Prostate gland (tissue), 2 donors: ENCODE results near the gene ATRN. TPM values are rescaled to one million over a fixed set of nuclear protein-coding genes. Genes with fewer than 3 reads are reported as not detected.

Source experiments
- DNase-seq: peaks from one replicate; pipeline ENCODE4 v3.0.0-alpha.2; 2019; ENCODE audit warnings: low spot score
- H3K27ac ChIP-seq, 2 donors: fragments of 200-600 bp; sonication (generic); 2 replicates each; pipeline ENCODE4 v1.5.1; 2017 to 2019
- H3K27me3 ChIP-seq: fragments of 200-600 bp; sonication (generic); replicated peaks from 2 replicates; pipeline ENCODE4 v1.5.1; 2019; ENCODE audit not compliant: insufficient read depth
- H3K36me3 ChIP-seq, 2 donors: fragments of 200-600 bp; sonication (generic); 1 replicate in 1 of 2; 2 replicates in 1 of 2; pipeline versions ENCODE4 v1.5.1 to v1.8.1; 2017 to 2019
- H3K4me1 ChIP-seq: fragments of 200-600 bp; sonication (generic); replicated peaks from 2 replicates; pipeline ENCODE4 v1.5.1; 2019
- H3K4me3 ChIP-seq, 2 donors: fragments of 200-600 bp; sonication (generic); 2 replicates each; pipeline ENCODE4 v1.5.1; 2017 to 2019
- H3K9me3 ChIP-seq: fragments of 200-600 bp; sonication (generic); 2 replicates; pipeline ENCODE4 v1.5.1; 2017
- POLR2A ChIP-seq: fragments of 450-650 bp; IDR thresholded peaks from one replicate; pipeline ENCODE4 v1.6.1; 2016; ENCODE audit warnings: antibody characterized with exemption, mild to moderate bottlenecking
- POLR2AphosphoS5 ChIP-seq: sonication (generic); formaldehyde crosslinking; IDR thresholded peaks from one replicate; pipeline ENCODE4 v1.6.1; 2017; ENCODE audit warnings: antibody characterized with exemption
- WGBS: methylation state at CpG from one replicate; pipeline ENCODE4 v1.1.5; 2018; 5-methylcytosine and 5-hydroxymethylcytosine counted together
- intact Hi-C: fragments of 100-400 bp; cut with DNase I; formaldehyde crosslinking; loops from one replicate; pipeline ENCODE4 v1.14.2; 2022
- total RNA-seq, 2 donors: library from RNA; depleted of rRNA; stranded (reverse); fragments of >200 nt; gene quantifications; one replicate each; pipeline ENCODE4 v1.1.0, GENCODE V29; 2016
- TF ChIP-seq, protein P1 (sequence below), 4 experiments: fragments of 200-600 bp in 2 of 4; fragments of 450-650 bp in 2 of 4; sonication (generic) in 2 of 4; IDR thresholded peaks; 1 replicate in 3 of 4; 2 replicates in 1 of 4; pipeline ENCODE4 v1.5.1; 2016 to 2019; ENCODE audit warnings: antibody characterized with exemption in 4 of 4, mild to moderate bottlenecking in 2 of 4, moderate library complexity in 2 of 4

Gene ATRN
- total RNA-seq, 2 donors from 2014 or later = 34.6 to 38.1 TPM

- TF ChIP-seq POLR2AphosphoS5 (no peak), POLR2A (no peak)
- TF ChIP-seq, protein P1, sequence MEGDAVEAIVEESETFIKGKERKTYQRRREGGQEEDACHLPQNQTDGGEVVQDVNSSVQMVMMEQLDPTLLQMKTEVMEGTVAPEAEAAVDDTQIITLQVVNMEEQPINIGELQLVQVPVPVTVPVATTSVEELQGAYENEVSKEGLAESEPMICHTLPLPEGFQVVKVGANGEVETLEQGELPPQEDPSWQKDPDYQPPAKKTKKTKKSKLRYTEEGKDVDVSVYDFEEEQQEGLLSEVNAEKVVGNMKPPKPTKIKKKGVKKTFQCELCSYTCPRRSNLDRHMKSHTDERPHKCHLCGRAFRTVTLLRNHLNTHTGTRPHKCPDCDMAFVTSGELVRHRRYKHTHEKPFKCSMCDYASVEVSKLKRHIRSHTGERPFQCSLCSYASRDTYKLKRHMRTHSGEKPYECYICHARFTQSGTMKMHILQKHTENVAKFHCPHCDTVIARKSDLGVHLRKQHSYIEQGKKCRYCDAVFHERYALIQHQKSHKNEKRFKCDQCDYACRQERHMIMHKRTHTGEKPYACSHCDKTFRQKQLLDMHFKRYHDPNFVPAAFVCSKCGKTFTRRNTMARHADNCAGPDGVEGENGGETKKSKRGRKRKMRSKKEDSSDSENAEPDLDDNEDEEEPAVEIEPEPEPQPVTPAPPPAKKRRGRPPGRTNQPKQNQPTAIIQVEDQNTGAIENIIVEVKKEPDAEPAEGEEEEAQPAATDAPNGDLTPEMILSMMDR (IDR thresholded peaks at IDR 0.05) = no peak
- H3K27ac ChIP-seq = no peak overlapping the region
- WGBS = 86% methylated on average over 13 of the region's 13 CpGs
- H3K4me3 ChIP-seq = no peak overlapping the region
- no peaks in the 10 kb centered on the region for H3K36me3 ChIP-seq
- H3K9me3 ChIP-seq = no peaks in the 10 kb centered on the region
- H3K4me1 ChIP-seq = no peaks in the 10 kb centered on the region
- DNase-seq = no peak
- H3K27me3 ChIP-seq = no peaks in the 10 kb centered on the region
- intact Hi-C loops = no loop called here
Observed at GRCh38 chr20:3646651-3647050, 175.8 kb downstream of the ATRN start.

DNA sequence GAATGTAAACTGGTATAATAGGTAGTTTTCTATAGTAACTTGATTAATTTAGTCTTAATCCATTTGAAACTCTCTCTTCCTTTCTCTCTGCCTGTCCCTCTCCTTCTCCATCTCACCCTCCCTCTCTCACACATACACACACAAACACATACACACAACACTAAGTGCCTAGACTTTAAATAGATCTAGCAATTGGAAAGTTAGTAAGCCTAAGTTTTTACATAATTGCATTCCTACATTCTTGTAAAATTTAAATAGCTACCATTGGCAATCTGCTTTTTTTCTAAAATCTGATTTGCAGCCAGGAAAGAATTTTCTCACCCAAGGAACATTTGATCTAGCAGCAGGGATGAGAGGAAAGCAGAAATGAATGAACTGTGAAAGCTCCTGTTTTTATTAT lies 176.7 kb downstream of the ATRN start:
- intact Hi-C loops = no loop called here
- DNase-seq = no peak
- H3K9me3 ChIP-seq = no peaks in the 10 kb centered on the region
- no peaks in the 10 kb centered on the region for H3K36me3 ChIP-seq
- H3K27me3 ChIP-seq = no peaks in the 10 kb centered on the region
- no peak overlapping the region for H3K4me3 ChIP-seq
- H3K27ac ChIP-seq = no peak overlapping the region
- TF ChIP-seq POLR2A = no peak
- no peak for TF ChIP-seq POLR2AphosphoS5
- TF ChIP-seq, protein P1 (IDR thresholded peaks at IDR 0.05) = no peak
- no peaks in the 10 kb centered on the region for H3K4me1 ChIP-seq

DNA sequence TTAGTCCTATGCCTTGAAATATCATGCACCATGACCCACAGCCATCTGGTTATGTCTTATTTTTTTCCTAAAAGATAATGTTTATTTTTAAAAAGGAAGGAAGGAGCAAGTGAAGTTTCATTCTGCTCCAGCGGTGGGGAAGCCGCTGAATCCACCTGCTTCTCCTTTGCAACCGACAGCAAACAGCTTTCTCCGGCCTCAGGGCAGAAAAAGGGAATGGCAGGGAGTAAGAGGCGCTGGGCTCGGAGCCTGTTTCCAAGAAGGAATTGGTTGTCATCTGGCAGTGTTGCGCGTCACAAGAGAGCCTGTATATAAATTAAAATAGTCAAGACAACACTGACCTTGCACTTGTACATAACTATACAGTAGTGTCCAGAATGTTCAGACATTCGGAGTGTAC lies 178.1 kb downstream of the ATRN start:
- no peak for DNase-seq

DNA sequence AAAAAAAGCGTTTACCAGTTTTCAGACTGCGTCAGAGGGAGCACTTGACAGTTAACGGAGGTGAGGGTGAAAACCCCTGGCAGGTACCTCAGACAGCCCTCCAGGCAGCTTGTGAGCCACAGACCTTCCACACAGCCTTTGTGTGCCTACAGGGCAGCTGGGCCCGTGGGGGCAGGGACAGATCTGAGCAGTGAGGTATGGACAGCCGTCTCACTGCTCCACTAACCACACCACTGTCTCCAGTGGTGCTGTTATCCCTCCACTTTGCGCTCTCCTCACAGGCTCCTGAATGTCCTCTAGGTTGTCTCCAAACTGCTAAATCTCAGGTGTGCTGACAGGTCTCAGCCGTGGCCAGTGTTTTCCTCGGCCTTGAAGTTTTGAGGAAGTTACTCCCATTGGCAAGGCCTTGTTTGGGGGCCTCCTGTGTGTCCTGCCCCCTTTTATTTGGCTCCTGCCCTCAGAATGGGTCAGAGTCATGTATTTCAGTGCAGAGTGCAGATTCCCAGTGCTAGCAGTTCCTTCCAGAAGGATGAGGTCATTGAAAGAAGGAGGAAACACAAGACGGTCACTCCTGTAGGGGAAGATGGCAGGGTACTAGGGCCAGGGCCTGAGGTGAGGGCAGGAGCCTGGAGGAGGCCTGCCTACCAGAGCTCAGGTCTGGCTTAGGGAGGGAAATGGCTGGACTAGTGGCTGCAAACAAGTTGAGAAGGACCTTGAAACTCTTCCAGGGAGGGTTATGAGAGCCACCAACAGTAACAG lies 180.6 kb downstream of the ATRN start:
- Histone ChIP-seq H3K27ac (no peak overlapping the region), H3K4me3 (no peak overlapping the region)
- DNase-seq = no peak

More for the DNA sequence above, 178.1 kb downstream of the ATRN start:
- TF ChIP-seq POLR2AphosphoS5 (no peak), POLR2A (no peak)
- TF ChIP-seq, protein P1 (IDR thresholded peaks at IDR 0.05) = no peak
- WGBS = 85% methylated on average over 9 of the region's 9 CpGs
- Histone ChIP-seq H3K27ac (no peak overlapping the region), H3K27me3 (no peaks in the 10 kb centered on the region), H3K4me3 (no peak overlapping the region), H3K4me1 (no peaks in the 10 kb centered on the region), H3K9me3 (no peaks in the 10 kb centered on the region), H3K36me3 (no peaks in the 10 kb centered on the region)
- intact Hi-C loops = no loop called here

More for the DNA sequence above, 180.6 kb downstream of the ATRN start:
- WGBS = 72% methylated on average over 9 of the region's 9 CpGs
- no peaks in the 10 kb centered on the region for H3K4me1 ChIP-seq
- TF ChIP-seq POLR2A = no peak
- TF ChIP-seq, protein P1 (IDR thresholded peaks at IDR 0.05) = no peak
- TF ChIP-seq POLR2AphosphoS5 = no peak
- no peaks in the 10 kb centered on the region for H3K9me3 ChIP-seq
- H3K36me3 ChIP-seq = no peaks in the 10 kb centered on the region
- H3K27me3 ChIP-seq = no peaks in the 10 kb centered on the region
- intact Hi-C loops = no loop called here
